HepG2 (cell line): Measurements from ENCODE around the gene CCDC18. TPM values are rescaled to one million over a fixed set of nuclear protein-coding genes. Genes with fewer than 3 reads are reported as not detected.

ENCODE experiments used
- E2F1 ChIP-seq: sonication (generic); formaldehyde crosslinking; IDR thresholded peaks from 2 replicates; pipeline ENCODE4 v1.5.0; 2020; ENCODE audit warnings: missing genetic modification reagents
- HNF1A ChIP-seq, 2 experiments: sonication (generic) in 1 of 2; formaldehyde crosslinking in 1 of 2; IDR thresholded peaks; 2 replicates each; pipeline versions ENCODE4 v1.4.0 to v1.6.1; 2016 to 2020; ENCODE audit warnings: borderline replicate concordance in 1 of 2, low read depth in 1 of 2, mild to moderate bottlenecking in 1 of 2, missing genetic modification reagents in 1 of 2
- NKX3-1 ChIP-seq: sonication (generic); formaldehyde crosslinking; IDR thresholded peaks from 2 replicates; pipeline ENCODE4 v1.5.0; 2020; ENCODE audit warnings: missing genetic modification reagents
- RBM39 ChIP-seq: fragments of 200-400 bp; formaldehyde crosslinking; IDR thresholded peaks from one replicate; pipeline ENCODE4 v1.6.1; 2018; ENCODE audit warnings: antibody characterized with exemption, mild to moderate bottlenecking, low read depth, low read length; ENCODE audit not compliant: poor library complexity, severe bottlenecking
- TRIM24 ChIP-seq: sonication (generic); formaldehyde crosslinking; IDR thresholded peaks from 2 replicates; pipeline ENCODE4 v1.8.0; 2022; ENCODE audit warnings: mild to moderate bottlenecking, missing genetic modification reagents
- ZNF234 ChIP-seq: sonication (generic); formaldehyde crosslinking; conservative IDR thresholded peaks from 2 replicates; pipeline ENCODE4 v1.5.1; 2020; ENCODE audit warnings: mild to moderate bottlenecking, missing genetic modification reagents
- ZNF773 ChIP-seq: sonication (generic); formaldehyde crosslinking; IDR thresholded peaks from 2 replicates; pipeline ENCODE4 v1.4.0; 2020; ENCODE audit warnings: missing genetic modification reagents, borderline replicate concordance
- polyA plus RNA-seq, 8 experiments: library from polyadenylated mRNA; depleted of rRNA in 3 of 8; stranded (reverse) in 7 of 8; unstranded in 1 of 8; fragments of >200 nt; fragmentation: Illumina TruSeq in 4 of 8; extraction: Trizol in 4 of 8; gene quantifications; 2 replicates each; pipeline versions ENCODE4 v1.2.1 to v1.2.3, GENCODE V29; 2011 to 2016; ENCODE audit warnings: low read depth in 4 of 8, missing spikeins in 1 of 8, mixed read lengths in 1 of 8; ENCODE audit not compliant: insufficient read depth in 1 of 8
- total RNA-seq, 5 experiments: library from RNA; depleted of rRNA; stranded (reverse); fragments of >200 nt; fragmentation: Illumina TruSeq; extraction: Trizol; gene quantifications; 2 replicates each; pipeline ENCODE4 v1.2.3, GENCODE V29; 2016; ENCODE audit warnings: low read depth in 1 of 5

Gene CCDC18
- total and polyA plus RNA-seq, 2 of the 13 experiments (the other 11 are each of a cell fraction or from before 2014, with no cell fraction given) = 1.9 to 18.4 TPM

- peak; percentile 71 for TF ChIP-seq HNF1A (IDR thresholded peaks at IDR 0.05; ENCODE audit: low read depth)
- TF ChIP-seq HNF1A (CRISPR knock-in tag; IDR thresholded peaks at IDR 0.05; ENCODE audit: borderline replicate concordance) = peak; percentile 73; the same call in 1 of the 2 replicates
- TF ChIP-seq E2F1 (CRISPR knock-in tag) = peak; percentile 45; the same call in 1 of the 2 replicates
- TF ChIP-seq ZNF234 = no peak
- TF ChIP-seq RBM39 = no peak
- TF ChIP-seq NKX3-1 (CRISPR knock-in tag) = 0 out of 2 replicates have a peak, but pooled peaks have one; percentile 17
- TF ChIP-seq ZNF773 (CRISPR knock-in tag) = no peak
- TF ChIP-seq TRIM24 (CRISPR knock-in tag) = no peak
Measured at GRCh38 chr1:93275634-93276295, 95.2 kb downstream of the CCDC18 start (continued).
